DMS53 treated with DMSO at 0.1 percent for 48 hours (cell line): ENCODE results near the gene UNCX.
"Not testable (repeated sequence)": the region's sequence is repeated elsewhere in the genome, so short reads cannot be mapped to it uniquely, and the experiment has no call there.

ENCODE experiments used
- DNase-seq: peaks from one replicate; lab custom pipeline; 2025; ENCODE audit not compliant: unreplicated experiment; lab: John Stamatoyannopoulos, UW

The UNCX gene

GRCh38 chr7:1255080-1255816, 22.6 kb downstream of the UNCX start:
- DNase-seq = no peak

- DNase-seq = no peak
These were observed 23.2 kb downstream of the UNCX start for GRCh38 chr7:1255817-1256340.

- DNase-seq = no peak
These were observed 23.9 kb downstream of the UNCX start for GRCh38 chr7:1256621-1257020.

GRCh38 chr7:1257221-1257620, 24.5 kb downstream of the UNCX start:
- DNase-seq = no peak

- no peak for DNase-seq
These were observed 25.2 kb downstream of the UNCX start for GRCh38 chr7:1257863-1258262.

- no peak for DNase-seq
These were observed 27.1 kb downstream of the UNCX start for GRCh38 chr7:1259621-1260243.

GRCh38 chr7:1260244-1260635, 27.6 kb downstream of the UNCX start:
- no peak for DNase-seq

GRCh38 chr7:1261036-1261435, 28.4 kb downstream of the UNCX start:
- DNase-seq = not testable (repeated sequence)

- no peak for DNase-seq
These were observed 29.8 kb downstream of the UNCX start for GRCh38 chr7:1262441-1262840.

- no peak for DNase-seq
These were observed 30.8 kb downstream of the UNCX start for GRCh38 chr7:1263391-1263951.

- DNase-seq = no peak
These were observed 31.9 kb downstream of the UNCX start for GRCh38 chr7:1264345-1265280.

- DNase-seq = no peak
These were observed 34.6 kb downstream of the UNCX start for GRCh38 chr7:1267016-1267900.

GRCh38 chr7:1268076-1268815, 35.6 kb downstream of the UNCX start:
- no peak for DNase-seq

- DNase-seq = no peak
These were observed 36.2 kb downstream of the UNCX start for GRCh38 chr7:1268866-1269265.

GRCh38 chr7:1269336-1269890, 36.7 kb downstream of the UNCX start:
- DNase-seq = no peak

- no peak for DNase-seq
These were observed 37.5 kb downstream of the UNCX start for GRCh38 chr7:1270181-1270580.

- no peak for DNase-seq
These were observed 38.4 kb downstream of the UNCX start for GRCh38 chr7:1271046-1271445.

GRCh38 chr7:1271656-1272055, 39.0 kb downstream of the UNCX start:
- no peak for DNase-seq

GRCh38 chr7:1272136-1272535, 39.5 kb downstream of the UNCX start:
- DNase-seq = not testable (repeated sequence)
